ENCODE data around the gene GLIPR1L1. TPM values are rescaled to one million over a fixed set of nuclear protein-coding genes. Genes with fewer than 3 reads are reported as not detected.

GLIPR1L1 gene
- total RNA-seq, 4 donors from 2014 or later, result not detected

- Histone ChIP-seq H3K4me1 (no peaks in the 10 kb centered on the region), H3K9me3 (no peaks in the 10 kb centered on the region)
Measured at GRCh38 chr12:75294797-75295196, 39.7 kb upstream of the GLIPR1L1 start.

GRCh38 chr12:75302225-75302624 is 32.2 kb upstream of the GLIPR1L1 start:
- WGBS, result 95% methylated on average over 2 of the region's 2 CpGs
- Histone ChIP-seq H3K27me3 (no peaks in the 10 kb centered on the region), H3K9me3 (no peaks in the 10 kb centered on the region), H3K36me3 (no peaks in the 10 kb centered on the region), H3K27ac (no peak overlapping the region), H3K4me1 (no peaks in the 10 kb centered on the region), H3K4me3 (no peak overlapping the region)
- DNase-seq (ENCODE audit: low spot score in 2 of 2), result no peak
- TF ChIP-seq, protein P1, sequence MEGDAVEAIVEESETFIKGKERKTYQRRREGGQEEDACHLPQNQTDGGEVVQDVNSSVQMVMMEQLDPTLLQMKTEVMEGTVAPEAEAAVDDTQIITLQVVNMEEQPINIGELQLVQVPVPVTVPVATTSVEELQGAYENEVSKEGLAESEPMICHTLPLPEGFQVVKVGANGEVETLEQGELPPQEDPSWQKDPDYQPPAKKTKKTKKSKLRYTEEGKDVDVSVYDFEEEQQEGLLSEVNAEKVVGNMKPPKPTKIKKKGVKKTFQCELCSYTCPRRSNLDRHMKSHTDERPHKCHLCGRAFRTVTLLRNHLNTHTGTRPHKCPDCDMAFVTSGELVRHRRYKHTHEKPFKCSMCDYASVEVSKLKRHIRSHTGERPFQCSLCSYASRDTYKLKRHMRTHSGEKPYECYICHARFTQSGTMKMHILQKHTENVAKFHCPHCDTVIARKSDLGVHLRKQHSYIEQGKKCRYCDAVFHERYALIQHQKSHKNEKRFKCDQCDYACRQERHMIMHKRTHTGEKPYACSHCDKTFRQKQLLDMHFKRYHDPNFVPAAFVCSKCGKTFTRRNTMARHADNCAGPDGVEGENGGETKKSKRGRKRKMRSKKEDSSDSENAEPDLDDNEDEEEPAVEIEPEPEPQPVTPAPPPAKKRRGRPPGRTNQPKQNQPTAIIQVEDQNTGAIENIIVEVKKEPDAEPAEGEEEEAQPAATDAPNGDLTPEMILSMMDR (IDR thresholded peaks at IDR 0.05), result no peak
- TF ChIP-seq POLR2AphosphoS5 (IDR thresholded peaks at IDR 0.05) (no peak), EP300 (IDR thresholded peaks at IDR 0.05) (no peak), POLR2A (IDR thresholded peaks at IDR 0.05) (no peak)

More at GRCh38 chr12:75294797-75295196, 39.7 kb upstream of the GLIPR1L1 start:
- TF ChIP-seq POLR2A (IDR thresholded peaks at IDR 0.05), result no peak
- TF ChIP-seq, protein P1 (IDR thresholded peaks at IDR 0.05), result no peak
- no peak for TF ChIP-seq EP300 (IDR thresholded peaks at IDR 0.05)
- TF ChIP-seq POLR2AphosphoS5 (IDR thresholded peaks at IDR 0.05), result no peak
- Histone ChIP-seq H3K4me3 (no peak overlapping the region), H3K27ac (no peak overlapping the region), H3K27me3 (no peaks in the 10 kb centered on the region), H3K36me3 (no peaks in the 10 kb centered on the region)
- WGBS, result 73% methylated on average over 3 of the region's 3 CpGs
- DNase-seq (ENCODE audit: low spot score in 2 of 2), result no peak

- no peaks in the 10 kb centered on the region for H3K4me1 ChIP-seq
- H3K27me3 ChIP-seq, result no peaks in the 10 kb centered on the region
- no peak overlapping the region for H3K27ac ChIP-seq
- DNase-seq (ENCODE audit: low spot score in 2 of 2), result no peak
- H3K36me3 ChIP-seq, result no peaks in the 10 kb centered on the region
- H3K4me3 ChIP-seq, result no peak overlapping the region
- no peaks in the 10 kb centered on the region for H3K9me3 ChIP-seq
- TF ChIP-seq, protein P1 (IDR thresholded peaks at IDR 0.05), result no peak
- TF ChIP-seq EP300 (IDR thresholded peaks at IDR 0.05) (no peak), POLR2A (IDR thresholded peaks at IDR 0.05) (no peak), POLR2AphosphoS5 (IDR thresholded peaks at IDR 0.05) (no peak)
Measured at GRCh38 chr12:75302781-75303180, 31.7 kb upstream of the GLIPR1L1 start.

GRCh38 chr12:75305412-75306332 is 28.8 kb upstream of the GLIPR1L1 start:
- H3K27me3 ChIP-seq, result no peaks in the 10 kb centered on the region
- peak in 1 of 2 donors; percentile 77 for DNase-seq (ENCODE audit: low spot score in 2 of 2)
- H3K9me3 ChIP-seq, result no peaks in the 10 kb centered on the region
- H3K4me3 ChIP-seq, result no peak overlapping the region
- WGBS, result 95% methylated on average over 38 of the region's 56 CpGs
- no peaks in the 10 kb centered on the region for H3K36me3 ChIP-seq
- no peaks in the 10 kb centered on the region for H3K4me1 ChIP-seq
- no peak overlapping the region for H3K27ac ChIP-seq
- TF ChIP-seq POLR2AphosphoS5 (IDR thresholded peaks at IDR 0.05), result no peak
- no peak for TF ChIP-seq POLR2A (IDR thresholded peaks at IDR 0.05)

GRCh38 chr12:75308279-75308678 is 26.2 kb upstream of the GLIPR1L1 start:
- 88% methylated on average over 2 of the region's 2 CpGs for WGBS
- no peaks in the 10 kb centered on the region for H3K4me1 ChIP-seq
- no peaks in the 10 kb centered on the region for H3K36me3 ChIP-seq
- no peak for TF ChIP-seq POLR2AphosphoS5 (IDR thresholded peaks at IDR 0.05)
- no peak for TF ChIP-seq POLR2A (IDR thresholded peaks at IDR 0.05)
- TF ChIP-seq, protein P1 (IDR thresholded peaks at IDR 0.05), result no peak
- TF ChIP-seq EP300 (IDR thresholded peaks at IDR 0.05), result no peak
- H3K27ac ChIP-seq, result no peak overlapping the region
- H3K4me3 ChIP-seq, result no peak overlapping the region
- no peaks in the 10 kb centered on the region for H3K9me3 ChIP-seq
- no peaks in the 10 kb centered on the region for H3K27me3 ChIP-seq
- DNase-seq (ENCODE audit: low spot score in 2 of 2), result no peak
